K562 treated with DMSO at 1 percent for 12 hours (cell line): Measurements from ENCODE around the gene COL27A1. TPM values are rescaled to one million over a fixed set of nuclear protein-coding genes. Genes with fewer than 3 reads are reported as not detected.

ENCODE experiments used
- total RNA-seq: library from RNA; unstranded; fragments of 300-600 nt; gene quantifications from 2 replicates; pipeline ENCODE4 v1.2.3, GENCODE V29; 2022; ENCODE audit not compliant: insufficient read depth

COL27A1 gene
- total RNA-seq, result not detected in 2 replicates

DNA sequence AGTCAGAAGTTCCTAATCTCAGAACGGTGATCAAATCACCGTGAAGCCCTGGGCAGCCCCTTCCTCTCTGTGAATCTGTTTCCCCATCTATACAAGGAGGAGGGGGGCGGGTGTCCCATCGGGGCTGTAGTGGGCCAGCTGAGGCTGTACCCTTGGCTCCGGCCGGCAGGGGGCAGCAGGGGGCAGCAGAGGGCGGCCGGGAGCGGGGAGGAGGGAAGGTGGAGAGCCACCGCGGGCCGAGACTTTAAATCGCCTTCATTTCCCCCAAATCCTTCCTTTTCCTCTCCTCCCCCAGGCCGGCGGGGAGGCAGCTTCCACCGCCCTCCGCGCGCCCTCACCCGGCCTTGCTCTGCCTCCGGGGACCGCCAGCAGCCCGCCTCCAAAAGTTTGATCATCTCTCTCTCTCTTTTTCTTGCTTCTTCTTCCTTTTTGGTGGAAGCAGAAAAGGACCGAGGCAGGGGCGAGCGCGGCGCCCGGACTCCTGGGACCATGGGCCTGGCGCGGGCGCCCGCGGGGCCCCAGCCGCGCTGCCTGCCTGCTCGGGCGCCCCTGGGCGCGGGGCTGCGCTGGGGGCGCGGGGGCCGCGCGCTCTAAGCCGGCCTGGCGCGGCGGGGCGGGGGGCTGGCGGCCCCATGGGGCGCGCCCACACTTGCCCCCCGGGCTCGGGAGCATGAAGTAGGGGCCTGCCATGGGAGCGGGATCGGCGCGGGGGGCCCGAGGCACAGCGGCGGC, at the start of gene COL27A1:
Gene COL27A1 (plus strand): TSS at position 275 of the 732 bp plus-strand sequence. CDS start 414 bp downstream, at position 689.

GRCh38 chr9:114322831-114323531, 167.6 kb downstream of the COL27A1 start, which contains the start of gene ORM1:
Gene ORM1 (plus strand): TSS chr9:114323098. CDS start chr9:114323134, 36 bp downstream.

DNA sequence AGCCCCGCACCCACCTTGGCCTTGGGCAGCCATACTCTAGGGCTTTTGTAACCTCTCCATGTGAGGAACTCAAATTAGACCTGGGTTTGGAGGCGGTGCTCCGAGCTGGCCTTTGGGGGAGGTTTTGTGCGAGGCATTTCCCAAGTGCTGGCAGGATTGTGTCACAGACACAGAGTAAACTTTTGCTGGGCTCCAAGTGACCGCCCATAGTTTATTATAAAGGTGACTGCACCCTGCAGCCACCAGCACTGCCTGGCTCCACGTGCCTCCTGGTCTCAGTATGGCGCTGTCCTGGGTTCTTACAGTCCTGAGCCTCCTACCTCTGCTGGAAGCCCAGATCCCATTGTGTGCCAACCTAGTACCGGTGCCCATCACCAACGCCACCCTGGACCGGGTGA, 174.3 kb downstream of the COL27A1 start, which contains the start of gene ORM2:
Gene ORM2 (plus strand): TSS at position 245 of the 398 bp plus-strand sequence. CDS start 36 bp downstream, at position 281.

Other genes with a start within 250 kb of the COL27A1 start
- gene AMBP, start 77.2 kb upstream of the COL27A1 start, total RNA-seq, result not detected in 2 replicates
- gene KIF12, start 56.2 kb upstream of the COL27A1 start, total RNA-seq, result not detected in 2 replicates
- gene ORM1, start 167.6 kb downstream of the COL27A1 start, total RNA-seq, result not detected in 2 replicates
- not detected in 2 replicates for gene ORM2, start 174.3 kb downstream of the COL27A1 start, total RNA-seq
- gene AKNA, start 232.4 kb downstream of the COL27A1 start, total RNA-seq, result 24.5 and 40.7 TPM in 2 replicates